ENCODE results near the gene PRKN. TPM values are rescaled to one million over a fixed set of nuclear protein-coding genes. Genes with fewer than 3 reads are reported as not detected.

Gene PRKN
- total RNA-seq, 1 donor from 2014 or later = 1.3 TPM

- no peaks in the 10 kb centered on the region for H3K27me3 Mint-ChIP-seq (ENCODE audit: low read depth, unreplicated experiment)
- H3K27me3 ChIP-seq (ENCODE audit: insufficient read depth, low read length) = no peaks in the 10 kb centered on the region
- no peaks in the 10 kb centered on the region for H3K79me2 ChIP-seq (ENCODE audit: insufficient read depth, low read length)
- no peak overlapping the region for H2AFZ ChIP-seq (ENCODE audit: low read depth, low read length)
- TF ChIP-seq, protein P1, sequence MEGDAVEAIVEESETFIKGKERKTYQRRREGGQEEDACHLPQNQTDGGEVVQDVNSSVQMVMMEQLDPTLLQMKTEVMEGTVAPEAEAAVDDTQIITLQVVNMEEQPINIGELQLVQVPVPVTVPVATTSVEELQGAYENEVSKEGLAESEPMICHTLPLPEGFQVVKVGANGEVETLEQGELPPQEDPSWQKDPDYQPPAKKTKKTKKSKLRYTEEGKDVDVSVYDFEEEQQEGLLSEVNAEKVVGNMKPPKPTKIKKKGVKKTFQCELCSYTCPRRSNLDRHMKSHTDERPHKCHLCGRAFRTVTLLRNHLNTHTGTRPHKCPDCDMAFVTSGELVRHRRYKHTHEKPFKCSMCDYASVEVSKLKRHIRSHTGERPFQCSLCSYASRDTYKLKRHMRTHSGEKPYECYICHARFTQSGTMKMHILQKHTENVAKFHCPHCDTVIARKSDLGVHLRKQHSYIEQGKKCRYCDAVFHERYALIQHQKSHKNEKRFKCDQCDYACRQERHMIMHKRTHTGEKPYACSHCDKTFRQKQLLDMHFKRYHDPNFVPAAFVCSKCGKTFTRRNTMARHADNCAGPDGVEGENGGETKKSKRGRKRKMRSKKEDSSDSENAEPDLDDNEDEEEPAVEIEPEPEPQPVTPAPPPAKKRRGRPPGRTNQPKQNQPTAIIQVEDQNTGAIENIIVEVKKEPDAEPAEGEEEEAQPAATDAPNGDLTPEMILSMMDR (IDR thresholded peaks at IDR 0.05; ENCODE audit: insufficient read depth, low read depth, low read length) = no peak
- no peak for TF ChIP-seq EZH2 (IDR thresholded peaks at IDR 0.05; ENCODE audit: insufficient read depth, low read length)
- H3K36me3 ChIP-seq (ENCODE audit: insufficient read depth, low read length) = no peaks in the 10 kb centered on the region
- H4K20me1 ChIP-seq (ENCODE audit: insufficient read depth, low read length) = no peaks in the 10 kb centered on the region
- H3K9me3 ChIP-seq (ENCODE audit: insufficient read depth, low read depth, low read length) = peaks cover 2% of the 10 kb centered on the region
- H3K4me3 Mint-ChIP-seq (ENCODE audit: unreplicated experiment) = no peak overlapping the region
- no peak overlapping the region for H3K27ac ChIP-seq (ENCODE audit: low read depth, low read length)
- no peak overlapping the region for H3K4me2 ChIP-seq (ENCODE audit: low read length)
- H3K9me3 Mint-ChIP-seq (ENCODE audit: unreplicated experiment) = peaks cover 5% of the 10 kb centered on the region
- H3K36me3 Mint-ChIP-seq (ENCODE audit: low read depth, unreplicated experiment) = peaks cover 4% of the 10 kb centered on the region
- DNase-seq (ENCODE audit: low read depth) (no peak), FAIRE-seq (no peak)
- no peak overlapping the region for H3K27ac Mint-ChIP-seq (ENCODE audit: unreplicated experiment)
- peaks cover 14% of the 10 kb centered on the region for H3K4me1 Mint-ChIP-seq (ENCODE audit: low read depth, unreplicated experiment)
- H3K4me3 ChIP-seq (ENCODE audit: insufficient read depth, low read depth, low read length) = no peak overlapping the region
- H3K9ac ChIP-seq (ENCODE audit: low read length) = no peak overlapping the region
- no peaks in the 10 kb centered on the region for H3K4me1 ChIP-seq (ENCODE audit: insufficient read depth, low read length)
These were observed 776.4 kb downstream of the PRKN start for GRCh38 chr6:161951126-161951525.

GRCh38 chr6:161949531-161949930 lies 778.0 kb downstream of the PRKN start:
- H3K4me2 ChIP-seq (ENCODE audit: low read length) = no peak overlapping the region
- H3K4me1 Mint-ChIP-seq (ENCODE audit: low read depth, unreplicated experiment) = peaks cover 14% of the 10 kb centered on the region
- H3K36me3 Mint-ChIP-seq (ENCODE audit: low read depth, unreplicated experiment) = peaks cover 4% of the 10 kb centered on the region
- H3K79me2 ChIP-seq (ENCODE audit: insufficient read depth, low read length) = no peaks in the 10 kb centered on the region
- no peaks in the 10 kb centered on the region for H3K27me3 ChIP-seq (ENCODE audit: insufficient read depth, low read length)
- H3K27ac ChIP-seq (ENCODE audit: low read depth, low read length) = no peak overlapping the region
- H3K9me3 Mint-ChIP-seq (ENCODE audit: unreplicated experiment) = peaks cover 5% of the 10 kb centered on the region
- no peak overlapping the region for H2AFZ ChIP-seq (ENCODE audit: low read depth, low read length)
- H3K36me3 ChIP-seq (ENCODE audit: insufficient read depth, low read length) = no peaks in the 10 kb centered on the region
- H4K20me1 ChIP-seq (ENCODE audit: insufficient read depth, low read length) = no peaks in the 10 kb centered on the region
- peaks cover 2% of the 10 kb centered on the region for H3K9me3 ChIP-seq (ENCODE audit: insufficient read depth, low read depth, low read length)
- no peak for FAIRE-seq
- no peaks in the 10 kb centered on the region for H3K27me3 Mint-ChIP-seq (ENCODE audit: low read depth, unreplicated experiment)
- DNase-seq (ENCODE audit: low read depth) = peak; percentile 56
- no peak overlapping the region for H3K27ac Mint-ChIP-seq (ENCODE audit: unreplicated experiment)
- no peak overlapping the region for H3K9ac ChIP-seq (ENCODE audit: low read length)
- H3K4me1 ChIP-seq (ENCODE audit: insufficient read depth, low read length) = no peaks in the 10 kb centered on the region
- H3K4me3 ChIP-seq (ENCODE audit: insufficient read depth, low read depth, low read length) = no peak overlapping the region
- H3K4me3 Mint-ChIP-seq (ENCODE audit: unreplicated experiment) = no peak overlapping the region
- TF ChIP-seq EZH2 (IDR thresholded peaks at IDR 0.05; ENCODE audit: insufficient read depth, low read length) = no peak
- TF ChIP-seq, protein P1 (IDR thresholded peaks at IDR 0.05; ENCODE audit: insufficient read depth, low read depth, low read length) = no peak

GRCh38 chr6:161948462-161948861 lies 779.1 kb downstream of the PRKN start:
- no peak overlapping the region for H3K27ac ChIP-seq (ENCODE audit: low read depth, low read length)
- H3K4me3 ChIP-seq (ENCODE audit: insufficient read depth, low read depth, low read length) = no peak overlapping the region
- DNase-seq (ENCODE audit: low read depth) = no peak
- no peak overlapping the region for H3K27ac Mint-ChIP-seq (ENCODE audit: unreplicated experiment)
- H3K4me3 Mint-ChIP-seq (ENCODE audit: unreplicated experiment) = no peak overlapping the region
- no peaks in the 10 kb centered on the region for H4K20me1 ChIP-seq (ENCODE audit: insufficient read depth, low read length)
- H2AFZ ChIP-seq (ENCODE audit: low read depth, low read length) = no peak overlapping the region
- FAIRE-seq = no peak
- TF ChIP-seq, protein P1 (IDR thresholded peaks at IDR 0.05; ENCODE audit: insufficient read depth, low read depth, low read length) = no peak
- TF ChIP-seq EZH2 (IDR thresholded peaks at IDR 0.05; ENCODE audit: insufficient read depth, low read length) = no peak
- peaks cover 5% of the 10 kb centered on the region for H3K9me3 Mint-ChIP-seq (ENCODE audit: unreplicated experiment)
- H3K36me3 Mint-ChIP-seq (ENCODE audit: low read depth, unreplicated experiment) = peaks cover 4% of the 10 kb centered on the region
- no peaks in the 10 kb centered on the region for H3K27me3 Mint-ChIP-seq (ENCODE audit: low read depth, unreplicated experiment)
- no peak overlapping the region for H3K4me2 ChIP-seq (ENCODE audit: low read length)
- H3K9me3 ChIP-seq (ENCODE audit: insufficient read depth, low read depth, low read length) = peaks cover under 1% of the 10 kb centered on the region
- H3K79me2 ChIP-seq (ENCODE audit: insufficient read depth, low read length) = no peaks in the 10 kb centered on the region
- no peaks in the 10 kb centered on the region for H3K4me1 ChIP-seq (ENCODE audit: insufficient read depth, low read length)
- peaks cover 7% of the 10 kb centered on the region for H3K4me1 Mint-ChIP-seq (ENCODE audit: low read depth, unreplicated experiment)
- no peaks in the 10 kb centered on the region for H3K27me3 ChIP-seq (ENCODE audit: insufficient read depth, low read length)
- no peak overlapping the region for H3K9ac ChIP-seq (ENCODE audit: low read length)
- no peaks in the 10 kb centered on the region for H3K36me3 ChIP-seq (ENCODE audit: insufficient read depth, low read length)
